Effector memory CD4-positive, alpha-beta T cell (primary cell): Measurements from ENCODE around the gene VCL.

Experiments
- DNase-seq, 3 donors: peaks; one replicate each; pipeline ENCODE4 v3.0.0-alpha.2; 2020
- H3K27ac ChIP-seq: 2 replicates; pipeline ENCODE4 v1.7.0; 2013; ENCODE audit warnings: mild to moderate bottlenecking, low read length, moderate library complexity; ENCODE audit not compliant: insufficient read depth, poor library complexity, severe bottlenecking
- H3K27me3 ChIP-seq: replicated peaks from 2 replicates; pipeline ENCODE4 v1.7.0; 2013; ENCODE audit warnings: mild to moderate bottlenecking, low read length; ENCODE audit not compliant: insufficient read depth, control insufficient read depth, poor library complexity, severe bottlenecking
- H3K36me3 ChIP-seq: 2 replicates; pipeline ENCODE4 v1.7.0; 2013; ENCODE audit warnings: mild to moderate bottlenecking, low read length, moderate library complexity; ENCODE audit not compliant: control insufficient read depth, insufficient read depth
- H3K4me1 ChIP-seq: 2 replicates; pipeline ENCODE4 v1.7.0; 2013; ENCODE audit warnings: low read length, mild to moderate bottlenecking; ENCODE audit not compliant: control insufficient read depth, insufficient read depth, poor library complexity, severe bottlenecking
- H3K4me3 ChIP-seq: 2 replicates; pipeline ENCODE4 v1.7.0; 2013; ENCODE audit warnings: low read length, low read depth, mild to moderate bottlenecking; ENCODE audit not compliant: insufficient read depth, poor library complexity, severe bottlenecking
- H3K9me3 ChIP-seq: 2 replicates; pipeline ENCODE4 v1.7.0; 2013; ENCODE audit warnings: mild to moderate bottlenecking, low read length, moderate library complexity; ENCODE audit not compliant: control insufficient read depth

The VCL gene

GRCh38 chr10:74097776-74098175 lies 99.9 kb downstream of the VCL start:
- Histone ChIP-seq H3K4me1 (no peaks in the 10 kb centered on the region), H3K27ac (no peak overlapping the region), H3K36me3 (peaks cover 67% of the 10 kb centered on the region), H3K4me3 (no peak overlapping the region), H3K27me3 (no peaks in the 10 kb centered on the region), H3K9me3 (no peaks in the 10 kb centered on the region)
- DNase-seq, result no peak

GRCh38 chr10:74099420-74099819 lies 101.5 kb downstream of the VCL start:
- Histone ChIP-seq H3K4me3 (no peak overlapping the region), H3K4me1 (no peaks in the 10 kb centered on the region), H3K27ac (no peak overlapping the region), H3K9me3 (no peaks in the 10 kb centered on the region), H3K27me3 (no peaks in the 10 kb centered on the region), H3K36me3 (peaks cover 65% of the 10 kb centered on the region)
- DNase-seq, result no peak

GRCh38 chr10:74099836-74100235 lies 101.9 kb downstream of the VCL start:
- H3K4me3 ChIP-seq, result no peak overlapping the region
- no peaks in the 10 kb centered on the region for H3K27me3 ChIP-seq
- no peak overlapping the region for H3K27ac ChIP-seq
- peaks cover 65% of the 10 kb centered on the region for H3K36me3 ChIP-seq
- no peak for DNase-seq
- no peaks in the 10 kb centered on the region for H3K4me1 ChIP-seq
- H3K9me3 ChIP-seq, result no peaks in the 10 kb centered on the region

- Histone ChIP-seq H3K27me3 (no peaks in the 10 kb centered on the region), H3K4me1 (no peaks in the 10 kb centered on the region), H3K4me3 (no peak overlapping the region), H3K36me3 (peaks cover 58% of the 10 kb centered on the region), H3K27ac (no peak overlapping the region), H3K9me3 (no peaks in the 10 kb centered on the region)
- DNase-seq, result no peak
Measured at GRCh38 chr10:74103560-74104258, 105.8 kb downstream of the VCL start.

- no peak for DNase-seq
- H3K4me1 ChIP-seq, result no peaks in the 10 kb centered on the region
- H3K27me3 ChIP-seq, result no peaks in the 10 kb centered on the region
- no peak overlapping the region for H3K27ac ChIP-seq
- H3K4me3 ChIP-seq, result no peak overlapping the region
- peaks cover 62% of the 10 kb centered on the region for H3K36me3 ChIP-seq
- H3K9me3 ChIP-seq, result no peaks in the 10 kb centered on the region
Measured at GRCh38 chr10:74104480-74104879, 106.6 kb downstream of the VCL start.

GRCh38 chr10:74104996-74105395 lies 107.1 kb downstream of the VCL start:
- H3K27me3 ChIP-seq, result no peaks in the 10 kb centered on the region
- DNase-seq, result no peak
- no peak overlapping the region for H3K4me3 ChIP-seq
- H3K4me1 ChIP-seq, result no peaks in the 10 kb centered on the region
- H3K27ac ChIP-seq, result no peak overlapping the region
- peaks cover 64% of the 10 kb centered on the region for H3K36me3 ChIP-seq
- no peaks in the 10 kb centered on the region for H3K9me3 ChIP-seq

GRCh38 chr10:74107391-74107790 lies 109.5 kb downstream of the VCL start:
- H3K4me3 ChIP-seq, result no peak overlapping the region
- H3K9me3 ChIP-seq, result no peaks in the 10 kb centered on the region
- DNase-seq, result no peak
- no peaks in the 10 kb centered on the region for H3K27me3 ChIP-seq
- H3K36me3 ChIP-seq, result peaks cover 76% of the 10 kb centered on the region
- H3K4me1 ChIP-seq, result no peaks in the 10 kb centered on the region
- no peak overlapping the region for H3K27ac ChIP-seq

- no peak overlapping the region for H3K27ac ChIP-seq
- peaks cover 86% of the 10 kb centered on the region for H3K36me3 ChIP-seq
- no peaks in the 10 kb centered on the region for H3K9me3 ChIP-seq
- H3K4me3 ChIP-seq, result no peak overlapping the region
- H3K27me3 ChIP-seq, result no peaks in the 10 kb centered on the region
- DNase-seq, result no peak
- H3K4me1 ChIP-seq, result no peaks in the 10 kb centered on the region
Measured at GRCh38 chr10:74109452-74109851, 111.5 kb downstream of the VCL start.

DNA sequence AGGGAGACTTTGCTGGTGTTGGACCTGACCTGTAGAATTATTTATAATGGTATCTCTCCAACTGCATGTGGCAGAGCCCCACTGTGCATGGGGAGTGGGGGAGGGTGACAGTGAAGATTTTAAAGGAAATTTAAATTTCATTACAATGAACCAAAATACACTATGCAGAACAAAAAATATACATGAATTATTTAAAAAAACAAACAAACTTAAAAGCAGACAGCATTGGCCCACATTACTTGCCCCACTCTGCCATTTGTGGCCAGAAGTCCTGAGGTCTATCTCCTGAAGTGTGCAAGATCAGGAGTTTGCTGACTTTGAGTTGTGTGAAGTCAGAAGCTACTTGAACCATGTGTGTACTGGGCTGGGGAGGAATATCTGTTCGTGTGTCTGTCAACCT lies 112.2 kb downstream of the VCL start:
- Histone ChIP-seq H3K36me3 (peaks cover 87% of the 10 kb centered on the region), H3K4me1 (no peaks in the 10 kb centered on the region), H3K27ac (no peak overlapping the region), H3K9me3 (no peaks in the 10 kb centered on the region), H3K27me3 (no peaks in the 10 kb centered on the region), H3K4me3 (no peak overlapping the region)
- DNase-seq, result no peak

GRCh38 chr10:74111799-74112198 lies 113.9 kb downstream of the VCL start:
- no peaks in the 10 kb centered on the region for H3K4me1 ChIP-seq
- no peaks in the 10 kb centered on the region for H3K27me3 ChIP-seq
- DNase-seq, result no peak
- H3K9me3 ChIP-seq, result no peaks in the 10 kb centered on the region
- H3K36me3 ChIP-seq, result peaks cover 83% of the 10 kb centered on the region
- H3K27ac ChIP-seq, result no peak overlapping the region
- H3K4me3 ChIP-seq, result no peak overlapping the region
